GM23248 (cell line): ENCODE measurements around the gene CFAP65.

Source experiments
- EZH2 ChIP-seq: fragments of 200-600 bp; sonication (generic); IDR thresholded peaks from 2 replicates; pipeline ENCODE4 v1.6.1; 2018; ENCODE audit warnings: antibody characterized with exemption, mild to moderate bottlenecking; ENCODE audit not compliant: insufficient read depth, poor library complexity, severe bottlenecking
- EZH2phosphoT487 ChIP-seq: fragments of 200-600 bp; sonication (generic); IDR thresholded peaks from 2 replicates; pipeline ENCODE4 v1.6.1; 2018; ENCODE audit warnings: antibody characterized with exemption, moderate library complexity, mild to moderate bottlenecking, low read depth; ENCODE audit not compliant: insufficient read depth

- no peak for TF ChIP-seq EZH2
- TF ChIP-seq EZH2phosphoT487, result no peak
Observed at GRCh38 chr2:219078951-219079350, 37.6 kb upstream of the CFAP65 start.
